Sciatic nerve (tissue), 2 donors: ENCODE measurements around the gene STAMBP. TPM values are rescaled to one million over a fixed set of nuclear protein-coding genes. Genes with fewer than 3 reads are reported as not detected.

Experiments used
- ATAC-seq: fragments of 200-7000 bp; cut with Tn5 transposase; one replicate; pipeline ENCODE4 v1.9.1; 2020; ENCODE audit warnings: mild to moderate bottlenecking, moderate library complexity
- DNase-seq: peaks from one replicate; pipeline ENCODE4 v3.0.0-alpha.2; 2020; ENCODE audit warnings: low spot score
- intact Hi-C: fragments of 100-400 bp; cut with DNase I; formaldehyde crosslinking; loops from one replicate; pipeline ENCODE4 v1.14.2; 2022
- total RNA-seq: library from RNA; stranded (reverse); fragmentation: NEBNext Ultra II Directional; extraction: Animal tissue kit (Norgen Biotek cat#: 25700); gene quantifications from one replicate; pipeline ENCODE4 v1.2.1, GENCODE V29; 2021
- donor health status: DM: no; HTN: no; CAD: no.
- donor health status: DM: no; HTN: no; CAD: no.

Gene STAMBP
- total RNA-seq, 1 donor from 2014 or later, result 41.5 TPM

DNA sequence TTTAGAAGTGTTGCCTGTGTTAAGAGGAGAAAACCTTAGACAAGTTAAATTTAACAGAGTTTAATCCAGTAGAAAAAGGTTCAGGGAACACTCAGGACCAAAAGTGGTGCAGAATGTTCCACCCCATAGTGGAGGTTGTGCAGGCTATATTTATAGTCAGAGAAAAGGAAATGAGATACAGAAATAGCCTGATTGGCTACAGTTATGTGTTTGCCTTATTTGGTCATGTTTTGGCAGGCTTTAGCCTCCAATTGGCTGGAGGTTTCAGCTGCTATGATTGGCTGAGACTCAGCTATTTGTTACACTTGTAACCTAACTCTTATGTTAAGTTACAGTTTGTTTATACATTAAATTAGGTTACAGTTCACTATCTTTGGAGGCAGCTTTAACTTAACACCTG, 4.2 kb downstream of the STAMBP start:
- DNase-seq, result no peak
- intact Hi-C loops, result no loop called here
- no peak for ATAC-seq

DNA sequence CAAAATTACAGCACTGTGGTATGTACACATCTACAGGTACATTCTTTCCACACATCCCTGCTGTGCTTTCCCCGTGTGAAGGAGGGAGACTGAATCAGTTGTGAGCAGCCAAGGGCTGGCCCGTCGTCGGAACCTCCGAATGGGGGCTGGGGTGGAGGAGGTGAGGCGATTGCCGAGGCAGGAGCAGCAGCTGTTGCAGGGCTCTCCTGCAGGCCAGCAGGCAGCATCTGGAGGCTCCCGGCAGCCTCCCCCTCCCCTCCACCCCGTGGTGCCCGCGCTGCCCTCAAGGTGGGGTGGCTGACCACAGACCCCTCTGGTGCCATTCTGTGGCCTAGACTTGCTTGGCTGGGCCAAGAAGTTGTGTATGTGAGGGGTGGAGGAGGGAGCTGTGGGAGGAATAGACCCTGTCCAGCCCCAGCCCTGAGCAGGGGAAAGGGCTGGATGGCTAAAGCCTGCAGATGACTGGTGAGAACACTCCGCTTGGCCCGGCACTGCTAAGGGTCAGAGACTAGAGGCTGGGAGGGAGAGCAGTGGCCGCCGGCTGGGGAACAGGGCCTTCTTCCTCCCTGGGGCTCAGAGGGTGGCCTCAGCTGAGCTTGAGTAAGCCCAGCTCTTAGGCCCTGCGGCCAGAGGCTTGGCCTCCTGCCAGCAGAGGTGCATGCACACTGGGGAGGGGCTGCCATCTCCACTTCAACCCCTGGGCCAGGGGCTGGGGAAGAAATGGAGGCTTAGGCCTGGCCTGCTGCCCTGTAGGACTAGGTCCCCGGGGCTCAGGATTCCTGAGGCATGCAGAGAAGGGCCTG, 7.6 kb downstream of the STAMBP start:
- no peak for ATAC-seq
- intact Hi-C loops, result no loop called here
- DNase-seq, result no peak

DNA sequence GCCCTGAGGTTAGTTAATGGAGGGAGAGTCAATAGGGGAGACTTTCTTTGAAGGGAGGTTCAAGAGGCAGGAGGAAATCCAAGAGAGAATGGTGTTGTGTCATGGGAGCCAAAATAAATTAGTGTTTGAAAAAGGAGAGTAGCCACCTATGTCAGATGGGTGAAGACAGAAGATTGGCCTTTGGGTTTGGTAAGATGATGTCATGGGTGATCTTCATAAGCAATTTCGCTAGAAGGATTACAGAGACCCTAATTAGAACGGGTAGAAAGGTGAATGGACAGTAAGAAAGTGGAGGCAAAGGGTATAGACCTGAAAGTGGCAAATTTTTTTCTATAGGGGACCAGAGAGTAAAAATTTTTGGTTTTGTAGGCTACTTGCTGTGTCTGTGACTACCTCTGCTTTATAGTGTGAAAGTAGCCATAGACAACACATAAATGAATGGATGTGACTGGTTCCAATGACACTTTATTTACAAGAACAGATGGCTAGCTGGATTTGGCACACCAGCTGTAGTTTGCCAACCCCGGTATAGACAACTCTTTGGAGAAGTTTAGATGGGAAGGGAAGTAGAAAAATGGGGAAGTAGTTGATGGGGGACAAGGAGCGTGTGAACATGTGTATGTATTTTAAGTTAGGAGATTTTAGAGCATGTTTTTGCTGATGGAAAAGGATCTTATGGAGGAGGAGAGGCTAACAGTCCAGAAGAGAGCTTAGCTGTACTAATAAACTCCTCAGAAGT, 9.3 kb downstream of the STAMBP start:
- DNase-seq, result no peak
- ATAC-seq, result no peak
- intact Hi-C loops, result no loop called here

DNA sequence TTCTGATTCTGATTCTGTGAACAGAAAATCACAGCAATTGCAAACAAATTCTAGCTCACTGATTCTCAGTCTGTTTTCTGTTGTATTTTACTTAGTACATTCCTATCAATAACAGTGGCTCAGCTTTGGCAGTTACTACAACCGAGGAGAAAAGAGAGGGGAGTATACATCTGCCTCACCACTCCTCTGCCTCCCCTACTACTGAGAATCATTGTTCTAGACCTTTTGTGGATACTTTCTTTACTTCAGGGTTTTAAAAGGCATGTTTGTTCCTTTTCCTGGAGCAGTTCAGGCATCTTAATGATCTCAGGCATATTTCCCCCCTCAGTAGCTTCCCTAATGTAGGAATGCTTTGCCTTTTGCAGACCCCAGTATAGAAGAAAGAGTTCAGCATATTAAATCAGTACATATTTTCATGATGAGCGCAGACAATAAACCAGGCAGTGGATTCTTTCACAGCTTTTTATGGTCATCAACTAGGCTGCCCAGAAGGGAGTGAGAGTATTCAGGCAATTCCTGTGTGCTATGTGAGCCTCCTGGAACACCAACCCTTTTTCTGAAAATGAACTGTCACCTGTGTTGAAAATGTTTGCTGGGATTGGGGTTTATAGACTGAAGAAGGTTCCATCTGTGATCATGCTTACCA, 10.3 kb downstream of the STAMBP start:
- ATAC-seq (no peak), DNase-seq (no peak)
- intact Hi-C loops, result no loop called here

DNA sequence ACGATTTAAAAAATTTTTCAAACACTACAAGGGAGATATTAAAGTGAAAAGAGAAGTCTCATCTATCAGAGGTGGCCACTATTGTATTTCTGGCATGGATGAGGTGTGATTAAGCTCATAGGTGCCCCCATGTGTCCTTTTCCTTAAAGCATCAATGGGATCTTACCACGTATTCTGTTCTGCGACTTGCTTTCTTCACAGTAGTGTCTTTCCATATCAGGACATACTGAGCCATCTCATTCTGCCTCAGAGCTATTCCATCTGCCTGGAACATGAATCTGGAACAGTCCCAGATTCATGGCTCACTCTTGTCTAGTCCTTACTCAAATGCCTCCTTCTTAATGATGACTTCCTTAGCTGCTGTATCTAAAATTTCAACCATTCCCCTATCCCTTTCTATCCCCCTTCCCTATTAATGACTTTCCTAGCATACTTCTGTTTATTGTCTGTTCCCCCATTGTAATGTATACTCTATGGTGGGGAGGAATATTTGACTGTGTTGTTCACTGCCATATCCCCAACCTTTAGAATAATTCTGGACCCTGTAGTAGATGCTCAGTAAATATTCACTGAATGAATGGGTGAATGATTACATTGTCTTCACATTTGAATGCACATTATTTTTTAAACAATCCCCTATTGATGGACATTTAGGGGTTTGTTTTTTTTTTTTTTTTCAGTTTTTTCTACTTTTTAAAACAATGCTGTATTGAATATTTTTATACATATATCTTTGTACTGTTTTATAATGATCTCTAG, 11.1 kb downstream of the STAMBP start:
- intact Hi-C loops, result no loop called here
- no peak for DNase-seq
- no peak for ATAC-seq

DNA sequence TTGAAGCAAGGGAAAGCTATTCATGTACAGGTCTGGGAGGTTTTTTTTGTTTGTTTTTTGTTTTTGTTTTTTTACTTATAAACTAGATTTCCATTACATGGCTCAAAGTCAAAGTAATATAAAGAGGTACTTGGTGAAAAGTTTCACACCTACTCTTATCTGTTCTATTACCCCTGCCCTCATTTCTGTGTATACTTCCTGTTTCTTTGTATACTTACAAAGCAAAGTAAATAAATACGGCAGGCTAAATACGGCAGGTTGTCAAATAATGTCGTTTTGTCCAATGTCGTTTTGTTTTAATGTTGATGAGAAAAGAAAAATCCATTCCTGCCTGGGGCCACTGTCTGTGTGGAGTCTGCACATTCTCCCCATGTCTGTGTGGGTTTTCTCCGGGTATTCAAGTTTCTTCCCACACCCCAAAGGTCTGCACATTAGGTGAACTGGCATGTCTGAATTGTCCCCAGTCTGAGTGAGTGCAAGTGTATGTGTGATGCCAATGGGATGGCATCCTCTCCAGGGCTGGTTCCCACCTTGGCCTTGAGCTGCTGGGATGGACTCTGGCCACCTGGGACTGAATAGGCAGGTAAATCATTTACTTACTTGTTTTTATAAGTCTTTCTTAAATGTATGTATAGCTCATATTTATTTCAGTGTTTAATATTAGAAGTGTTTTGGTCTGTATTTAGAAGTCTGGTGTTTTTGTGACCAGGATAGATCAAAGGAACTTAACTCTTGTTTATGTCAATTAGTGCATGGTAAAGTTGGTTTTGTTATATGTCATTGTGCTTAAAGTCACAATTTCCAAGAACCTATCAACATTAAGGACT, 13.4 kb downstream of the STAMBP start:
- ATAC-seq (no peak), DNase-seq (no peak)
- intact Hi-C loops, result no loop called here

DNA sequence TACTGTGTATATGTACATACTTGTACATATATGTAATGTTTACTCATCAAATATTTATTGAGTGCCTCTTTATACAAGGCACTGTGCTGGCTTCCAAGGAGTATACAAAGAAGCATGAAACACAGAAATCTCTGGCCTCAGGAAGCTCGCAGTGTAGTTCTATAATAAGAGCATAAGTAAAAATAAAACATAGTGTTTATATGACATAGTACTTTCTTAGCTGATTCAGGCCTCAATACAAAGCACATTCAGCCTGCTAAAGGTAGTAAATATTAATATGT, 13.9 kb downstream of the STAMBP start:
- intact Hi-C loops, result no loop called here
- no peak for DNase-seq
- ATAC-seq, result no peak

DNA sequence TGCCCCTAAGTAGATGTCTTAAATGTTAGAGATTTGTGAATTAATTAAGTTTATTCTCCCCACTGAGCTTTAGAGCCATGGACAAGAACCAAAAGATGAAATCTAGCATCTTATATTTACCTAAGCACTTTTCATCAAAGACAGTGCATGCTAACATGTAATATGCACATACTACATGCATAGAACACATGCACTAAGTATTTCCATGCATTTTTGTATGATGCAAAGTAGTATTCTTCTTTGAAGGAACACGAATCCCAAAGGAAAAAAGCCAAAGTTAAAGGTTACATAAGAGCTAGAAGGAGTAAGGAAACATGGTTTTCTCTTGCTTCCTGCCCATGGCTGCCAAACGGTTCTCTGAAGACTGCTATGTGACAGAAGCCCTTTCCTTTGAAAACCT, 15.3 kb downstream of the STAMBP start:
- no peak for DNase-seq
- intact Hi-C loops, result no loop called here
- no peak for ATAC-seq

DNA sequence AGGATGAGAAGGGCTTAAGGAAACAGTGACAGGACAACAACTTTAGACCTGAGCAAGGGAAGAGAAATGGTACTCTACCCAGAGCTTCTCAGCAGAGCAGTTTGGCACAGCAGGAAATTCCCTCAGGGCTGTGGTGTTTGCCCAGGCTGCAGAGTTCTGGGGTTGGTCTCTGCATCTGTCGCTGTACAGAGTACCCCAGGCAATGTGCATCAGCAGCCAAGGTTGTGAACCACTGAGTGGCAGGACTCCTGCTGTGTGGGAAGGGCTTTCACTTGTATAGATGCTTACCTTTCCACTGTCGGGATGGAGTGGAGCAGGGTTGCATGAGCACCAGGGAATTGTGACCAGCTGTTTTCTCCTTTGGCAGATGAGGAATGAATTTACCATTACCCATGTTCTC, 21.2 kb downstream of the STAMBP start:
- ATAC-seq (no peak), DNase-seq (no peak)
- intact Hi-C loops, result no loop called here

DNA sequence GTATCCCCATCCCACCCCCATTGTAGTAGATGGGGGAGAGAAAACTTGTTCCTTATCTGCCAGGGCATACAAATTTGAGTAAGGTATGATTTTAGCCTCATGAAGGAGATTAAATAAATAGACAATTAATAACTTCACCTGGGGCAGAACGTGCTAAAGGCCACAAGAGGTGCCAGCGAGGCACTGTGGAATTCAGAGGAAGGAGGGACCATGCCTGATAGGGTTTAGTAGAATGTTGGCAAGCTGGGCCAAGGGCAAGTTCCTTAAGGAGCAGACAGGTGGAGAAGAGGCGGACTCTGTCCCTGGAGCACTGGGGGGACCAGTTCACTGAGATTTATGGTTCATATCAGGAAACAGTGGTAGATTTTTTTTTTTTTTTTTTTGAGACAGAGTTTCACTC, 22.5 kb downstream of the STAMBP start:
- DNase-seq (no peak), ATAC-seq (no peak)
- intact Hi-C loops, result no loop called here

DNA sequence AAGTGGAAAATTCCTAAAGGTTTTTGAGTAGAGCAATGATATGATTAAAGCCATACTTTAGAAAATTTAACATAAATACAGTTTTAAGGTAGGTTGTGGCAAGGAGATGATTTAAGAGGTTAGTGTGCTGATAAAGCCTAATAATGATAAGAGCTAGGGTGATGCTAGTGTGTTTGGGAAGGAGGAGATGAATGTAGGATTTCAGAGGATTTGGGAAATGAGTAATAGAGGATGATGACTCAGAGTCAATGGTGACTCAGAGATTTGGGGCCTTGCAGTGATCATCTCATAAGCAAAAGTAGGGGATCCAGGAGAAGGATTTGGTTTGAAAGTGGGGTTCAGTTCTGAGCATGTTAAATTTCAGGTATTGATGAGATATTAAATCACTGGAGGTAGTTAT, 23.3 kb downstream of the STAMBP start:
- intact Hi-C loops, result no loop called here
- DNase-seq (no peak), ATAC-seq (no peak)

DNA sequence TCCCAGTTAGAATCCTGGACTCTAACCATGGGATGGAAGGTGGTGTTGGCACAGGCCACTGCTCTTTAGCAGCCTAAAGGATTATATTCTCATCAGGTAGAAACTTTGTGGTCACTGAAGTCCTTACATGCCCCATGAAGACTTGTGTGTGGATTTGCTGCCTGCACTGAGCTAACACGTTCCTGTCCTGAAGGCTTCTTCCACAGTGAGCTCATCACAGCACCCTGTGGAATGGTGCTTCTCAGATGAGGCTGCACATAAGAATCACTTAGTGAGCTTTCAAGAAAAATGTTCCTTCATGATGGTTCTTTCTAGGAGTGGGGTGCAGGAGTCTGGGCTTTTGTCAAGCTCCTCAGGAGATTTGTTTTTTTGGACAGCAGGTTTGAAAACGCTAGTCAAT, 26.8 kb downstream of the STAMBP start:
- intact Hi-C loops, result no loop called here
- DNase-seq (no peak), ATAC-seq (no peak)

DNA sequence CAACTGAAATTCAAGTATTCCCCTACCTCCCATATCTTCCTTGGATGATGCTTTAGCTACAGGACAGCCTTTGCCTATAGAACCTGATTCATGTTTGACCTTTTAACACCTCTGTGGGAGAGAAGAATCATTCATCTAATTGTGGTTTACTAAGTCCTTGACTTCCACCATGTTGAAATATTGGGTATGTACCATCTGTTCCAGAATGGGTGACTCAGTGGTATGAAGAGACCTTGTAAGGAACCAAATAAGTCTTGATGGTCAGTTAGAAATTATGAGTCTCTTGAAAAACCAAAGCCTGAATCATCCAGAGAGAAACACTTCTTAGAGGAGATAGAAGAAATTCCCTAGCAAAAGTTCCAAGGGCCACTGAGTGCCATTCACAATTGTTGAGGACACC, 27.5 kb downstream of the STAMBP start:
- ATAC-seq (no peak), DNase-seq (no peak)
- intact Hi-C loops, result no loop called here

DNA sequence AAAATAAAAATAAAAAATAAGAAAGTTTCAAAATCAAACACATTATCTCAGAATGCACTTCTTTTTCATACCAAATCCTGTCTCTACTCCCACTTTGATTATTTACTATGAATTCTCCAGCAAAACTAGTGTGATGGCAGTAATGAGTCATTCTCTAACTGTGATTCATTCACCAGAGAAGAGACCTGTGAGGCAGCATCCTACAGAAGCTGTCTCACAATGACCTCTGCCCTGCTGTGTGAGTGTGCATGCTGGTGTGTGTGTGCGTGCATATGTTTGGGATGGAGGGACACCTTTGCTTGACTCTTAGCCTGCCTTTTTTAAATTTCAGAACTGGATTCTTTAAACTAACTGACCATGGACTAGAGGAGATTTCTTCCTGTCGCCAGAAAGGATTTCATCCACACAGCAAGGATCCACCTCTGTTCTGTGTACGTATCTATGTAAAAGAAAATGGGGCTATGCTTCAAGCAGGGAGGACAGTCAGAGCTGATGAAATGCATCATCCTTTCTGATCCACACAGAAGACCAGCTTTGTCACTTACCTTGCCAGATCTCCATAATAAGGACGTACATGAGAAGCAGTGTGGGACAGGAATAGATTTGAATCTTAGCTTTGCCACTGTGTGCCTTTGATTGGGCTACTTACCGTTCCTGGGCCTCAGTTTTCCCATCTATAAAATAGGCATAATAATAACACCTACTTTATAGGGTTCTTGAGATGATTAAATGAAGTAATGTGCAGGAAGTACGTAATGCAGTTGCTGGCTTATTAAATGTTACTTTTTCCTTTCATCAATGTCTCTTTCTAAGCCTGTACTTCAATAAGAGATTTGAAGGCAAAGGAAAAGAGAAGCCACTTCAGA, 31.2 kb downstream of the STAMBP start:
- no peak for DNase-seq
- ATAC-seq, result no peak
- intact Hi-C loops, result no loop called here

DNA sequence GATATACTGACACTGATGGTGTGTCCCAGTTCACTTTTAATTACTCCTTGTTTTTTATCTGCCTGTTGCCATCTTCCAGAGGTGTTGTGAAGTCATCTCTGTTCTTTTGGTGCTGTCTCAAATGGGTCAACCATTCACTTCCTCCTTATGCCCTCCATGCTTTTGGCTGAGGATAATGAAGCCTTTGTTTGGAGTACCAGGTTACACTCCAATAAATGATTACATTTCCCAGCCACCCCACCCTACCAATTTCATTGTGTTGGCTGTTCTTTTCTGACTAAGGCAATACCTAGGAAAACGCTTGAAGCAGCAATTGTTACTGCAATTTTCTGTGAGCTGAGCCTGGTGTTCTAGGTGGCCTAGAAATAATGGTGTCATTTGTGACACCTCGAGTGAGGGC, 34.2 kb downstream of the STAMBP start:
- intact Hi-C loops, result no loop called here
- DNase-seq, result no peak
- no peak for ATAC-seq

DNA sequence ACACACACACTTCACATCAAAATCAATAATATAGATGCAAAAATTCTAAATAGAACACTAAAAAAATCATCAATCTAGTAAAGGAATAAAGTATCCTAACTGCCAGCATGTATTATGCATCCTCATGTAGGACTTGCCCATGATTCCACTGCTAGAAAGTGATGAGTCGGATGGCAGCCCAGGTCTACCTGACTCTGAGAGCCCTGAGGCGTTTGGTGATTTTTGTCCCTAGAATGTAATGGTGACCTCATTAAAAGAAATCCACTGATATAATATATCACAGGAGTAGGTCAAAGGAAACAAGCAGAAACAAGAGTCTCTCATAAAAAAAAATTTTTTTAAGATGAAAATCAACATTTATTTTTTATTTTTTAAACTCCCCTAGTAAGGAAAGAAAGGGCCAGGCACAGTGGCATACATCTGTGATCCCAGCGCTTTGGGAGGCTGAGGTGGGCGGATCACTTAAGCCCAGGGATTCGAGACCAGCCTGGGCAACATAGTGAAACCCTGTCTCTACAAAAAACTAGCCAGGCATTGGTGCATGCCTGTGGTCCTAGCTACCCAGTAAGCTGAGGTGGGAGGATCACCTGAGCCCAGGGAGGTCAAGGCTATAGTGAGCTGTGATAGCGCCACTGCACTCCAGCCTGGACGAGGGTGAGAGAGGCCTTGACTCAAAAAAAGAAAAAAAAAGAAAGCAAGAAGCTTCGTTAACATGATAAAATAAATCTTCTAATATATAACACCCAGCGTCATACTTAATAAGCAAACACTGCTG, 39.6 kb downstream of the STAMBP start:
- DNase-seq (no peak), ATAC-seq (no peak)
- intact Hi-C loops, result no loop called here

DNA sequence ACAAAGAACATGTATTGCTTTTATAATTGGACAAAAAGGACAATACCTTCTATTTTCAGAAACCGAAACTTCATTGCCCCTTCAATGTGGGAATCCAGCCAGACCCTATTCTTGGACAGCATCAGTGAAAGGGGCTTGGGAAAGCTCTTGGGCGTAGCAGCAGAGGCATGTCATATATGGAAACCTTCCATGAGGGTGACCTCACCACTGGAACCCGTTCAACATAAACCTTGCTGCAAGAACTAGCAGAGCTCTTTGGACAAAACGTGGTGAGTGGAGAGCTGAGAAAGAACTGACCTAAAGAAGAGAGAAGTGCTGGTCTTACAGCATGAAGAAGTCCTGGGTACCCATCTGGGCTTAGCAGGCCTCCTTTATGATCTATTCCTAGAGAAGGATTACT, 41.3 kb downstream of the STAMBP start:
- peak; percentile 73 for DNase-seq
- peak; percentile 93 for ATAC-seq
- intact Hi-C loops, result no loop called here
